NCI-H748 (cell line): ENCODE measurements around the gene PTPRN2.
"Not testable (repeated sequence)": the region's sequence is repeated elsewhere in the genome, so short reads cannot be mapped to it uniquely, and the experiment has no call there.

Source experiments
- DNase-seq: peaks from one replicate; lab custom pipeline; 2025; ENCODE audit not compliant: unreplicated experiment; lab: John Stamatoyannopoulos, UW

The PTPRN2 gene

DNA sequence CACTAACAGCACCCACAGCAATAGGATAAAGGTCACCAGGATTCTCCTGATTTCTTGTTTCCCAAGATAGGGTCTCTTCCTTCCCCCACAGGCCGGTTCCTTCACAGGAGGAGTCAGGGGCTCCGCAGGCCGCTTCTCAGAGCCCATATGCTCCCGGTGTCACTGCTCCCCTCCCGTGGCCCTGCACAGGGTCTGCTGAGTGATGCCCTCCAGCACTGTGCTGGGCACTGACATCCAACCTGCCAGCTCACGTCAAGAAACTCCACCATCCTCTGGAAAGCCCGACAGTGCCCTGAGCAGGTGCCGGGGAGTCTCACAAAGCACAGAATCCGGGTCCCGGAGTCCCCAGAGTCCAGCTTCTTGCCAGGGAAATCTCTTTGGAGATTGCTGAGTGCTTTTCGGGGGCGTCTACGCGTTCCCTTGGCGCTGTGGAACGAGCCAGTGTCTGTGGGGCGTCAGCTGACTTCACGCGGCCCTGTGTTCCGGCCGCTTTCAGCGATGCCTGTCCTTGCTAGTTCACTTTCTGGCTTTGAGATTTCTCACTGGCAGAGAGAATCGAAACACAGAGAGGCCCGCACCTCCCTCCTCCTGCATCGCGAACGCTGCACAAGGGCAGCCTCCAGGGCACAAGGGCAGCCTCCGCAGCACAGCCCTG is 683.3 kb downstream of the PTPRN2 start:
- DNase-seq: no peak

DNA sequence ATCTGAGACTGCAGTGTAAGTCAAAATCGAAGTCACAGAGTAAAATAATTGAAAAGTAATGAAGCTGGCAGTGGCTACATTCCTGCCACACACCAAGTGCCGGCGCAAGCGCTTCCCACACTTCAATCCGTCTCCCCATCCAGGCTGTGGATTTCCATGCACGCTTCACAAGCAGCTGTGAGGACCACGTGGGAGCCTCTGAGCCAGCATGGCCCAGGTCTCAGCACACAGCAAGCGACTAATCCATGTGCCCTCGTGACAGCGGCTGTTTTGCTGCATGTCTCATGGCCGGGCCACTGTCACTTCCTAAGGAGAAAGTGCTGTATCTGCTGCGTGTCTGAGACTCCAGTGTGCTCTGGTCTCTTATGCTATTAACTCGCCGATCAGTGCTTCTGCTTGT is 683.9 kb downstream of the PTPRN2 start:
- DNase-seq: no peak

DNA sequence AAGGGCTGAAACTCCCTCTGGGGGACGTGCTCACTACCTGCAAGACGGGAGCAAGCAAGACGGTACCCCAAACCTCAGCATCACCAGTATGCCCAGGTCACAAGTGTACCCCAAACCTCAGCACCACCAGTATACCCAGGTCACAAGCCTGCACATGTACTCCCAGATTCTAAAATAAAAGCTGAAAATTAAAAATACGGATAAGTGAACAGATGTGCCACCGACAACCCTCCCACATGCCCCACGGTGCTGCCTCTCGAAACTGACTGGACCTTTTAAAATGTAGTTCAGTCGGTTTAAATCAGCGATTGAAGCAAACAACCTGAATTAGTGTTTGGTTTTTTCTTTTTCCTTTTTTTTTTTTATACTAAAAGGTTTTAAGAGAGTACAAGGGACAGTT is 684.3 kb downstream of the PTPRN2 start:
- no peak for DNase-seq

DNA sequence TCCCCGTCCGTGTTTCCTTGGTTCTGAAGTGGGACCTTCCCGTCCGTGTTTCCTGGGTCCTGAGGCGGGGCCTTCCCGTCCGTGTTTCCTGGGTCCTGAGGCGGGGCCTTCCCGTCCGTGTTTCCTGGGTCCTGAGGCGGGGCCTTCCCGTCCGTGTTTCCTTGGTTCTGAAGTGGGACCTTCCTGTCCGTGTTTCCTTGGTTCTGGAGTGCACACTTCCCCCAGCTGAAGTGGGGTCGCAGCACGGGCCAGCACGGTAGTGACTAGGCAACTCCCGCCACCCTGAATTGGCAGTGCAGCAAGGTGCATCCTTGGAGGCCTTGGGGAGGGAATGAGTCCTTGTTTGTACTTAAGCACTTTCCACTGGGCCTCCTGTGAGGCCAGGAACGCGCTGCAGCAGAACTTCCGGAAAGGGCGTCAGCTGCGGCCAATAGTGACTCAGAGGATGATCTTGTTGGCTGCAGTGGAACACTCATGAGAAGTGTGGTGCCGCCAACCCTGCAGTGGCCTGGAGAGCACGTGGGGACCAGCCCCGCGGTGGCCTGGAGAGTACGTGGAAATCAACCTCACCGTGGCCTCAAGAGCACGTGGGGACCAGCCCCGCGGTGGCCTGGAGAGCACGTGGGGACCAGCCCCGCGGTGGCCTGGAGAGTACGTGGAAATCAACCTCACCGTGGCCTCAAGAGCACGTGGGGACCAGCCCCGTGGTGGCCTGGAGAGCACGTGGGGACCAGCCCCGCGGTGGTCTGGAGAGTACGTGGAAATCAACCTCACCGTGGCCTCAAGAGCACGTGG is 685.6 kb downstream of the PTPRN2 start:
- DNase-seq: not testable (repeated sequence)

DNA sequence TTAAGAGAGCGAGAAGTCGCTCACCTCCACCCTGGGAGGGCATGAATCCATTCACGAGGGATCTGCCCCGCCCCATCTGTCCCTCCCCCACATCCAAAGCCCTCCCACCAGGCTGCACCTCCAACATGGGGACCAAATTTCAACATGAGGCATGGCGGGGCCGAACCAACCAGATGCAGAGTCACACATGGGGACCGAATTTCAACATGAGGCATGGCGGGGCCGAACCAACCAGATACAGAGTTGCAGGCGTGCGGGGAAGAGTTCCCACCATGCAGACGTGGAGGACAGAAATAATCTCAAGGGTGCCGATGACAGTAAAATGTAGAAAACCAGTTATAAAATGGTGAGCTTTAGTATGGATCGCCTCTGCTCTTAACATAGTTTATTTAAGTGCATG is 686.5 kb downstream of the PTPRN2 start:
- DNase-seq: no peak

DNA sequence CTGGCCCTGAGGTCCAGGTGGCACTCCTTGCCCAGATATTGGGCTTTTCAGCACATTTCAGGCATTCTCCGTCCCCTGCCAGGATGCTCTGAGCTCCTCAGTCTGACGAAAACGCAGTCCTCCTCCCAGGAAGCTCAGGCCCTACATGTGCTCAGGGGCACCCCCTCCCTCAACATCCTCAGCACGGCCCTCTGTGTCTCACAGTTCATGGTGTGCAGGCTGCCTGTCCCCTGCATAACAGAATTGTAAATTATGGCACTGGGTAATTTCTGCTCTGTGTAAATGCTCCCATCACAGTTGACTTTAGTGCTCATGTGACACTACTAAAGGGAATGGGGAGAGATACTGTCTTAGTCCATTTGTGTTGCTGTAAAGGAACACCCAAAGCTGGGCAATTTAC is 687.1 kb downstream of the PTPRN2 start:
- DNase-seq: no peak

DNA sequence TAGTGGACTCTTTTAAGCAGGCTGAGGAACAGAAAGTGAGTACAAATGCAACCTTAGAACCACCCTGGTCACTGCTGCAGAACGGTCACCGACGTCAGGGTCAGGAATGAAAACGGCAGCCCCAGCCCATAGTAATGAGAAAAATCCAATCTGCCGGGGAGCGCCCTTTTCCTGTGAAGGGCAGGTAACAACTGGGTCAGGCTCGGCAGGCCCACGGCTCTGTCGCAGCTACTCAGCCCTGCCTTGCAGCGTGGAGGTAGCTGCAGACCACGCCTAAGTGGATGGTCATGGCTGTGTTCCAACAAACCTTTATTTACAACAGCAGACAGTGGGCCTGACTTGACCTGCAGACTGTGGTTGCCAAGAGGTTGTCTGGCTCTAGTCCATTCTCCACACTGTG is 687.6 kb downstream of the PTPRN2 start:
- DNase-seq: peak; percentile 75

DNA sequence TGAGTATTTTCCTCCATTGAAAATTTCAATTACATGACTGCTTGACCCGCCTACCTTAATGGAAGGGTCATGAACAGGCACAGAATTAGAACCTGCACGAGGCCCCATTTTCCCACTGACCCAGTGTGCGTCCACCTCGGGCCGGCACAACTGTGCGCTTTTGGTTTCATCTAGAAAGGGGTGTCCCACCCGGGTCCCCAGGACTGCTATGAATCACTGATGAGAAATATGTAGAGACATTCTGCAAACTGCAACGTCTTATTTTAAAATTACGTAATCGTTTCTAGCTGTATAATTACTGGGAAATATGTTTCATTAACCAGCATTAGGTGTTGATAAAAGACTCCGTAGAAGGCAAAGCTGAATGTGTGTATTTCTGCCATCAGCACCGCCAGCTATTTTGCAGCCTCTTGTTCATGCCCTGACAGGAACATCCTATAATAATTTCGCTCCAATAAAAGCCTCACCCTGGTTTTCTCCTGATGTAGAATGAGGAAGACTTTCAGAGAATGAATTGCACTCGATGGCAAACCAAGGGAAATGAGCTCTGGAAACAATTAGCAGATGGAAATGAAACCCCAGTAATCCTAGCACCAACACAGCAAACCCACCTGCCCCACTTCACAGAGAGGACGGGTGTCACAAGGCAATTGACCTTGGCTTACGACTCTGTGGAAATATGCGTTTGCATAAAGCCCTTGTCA is 688.7 kb downstream of the PTPRN2 start:
- DNase-seq: no peak

DNA sequence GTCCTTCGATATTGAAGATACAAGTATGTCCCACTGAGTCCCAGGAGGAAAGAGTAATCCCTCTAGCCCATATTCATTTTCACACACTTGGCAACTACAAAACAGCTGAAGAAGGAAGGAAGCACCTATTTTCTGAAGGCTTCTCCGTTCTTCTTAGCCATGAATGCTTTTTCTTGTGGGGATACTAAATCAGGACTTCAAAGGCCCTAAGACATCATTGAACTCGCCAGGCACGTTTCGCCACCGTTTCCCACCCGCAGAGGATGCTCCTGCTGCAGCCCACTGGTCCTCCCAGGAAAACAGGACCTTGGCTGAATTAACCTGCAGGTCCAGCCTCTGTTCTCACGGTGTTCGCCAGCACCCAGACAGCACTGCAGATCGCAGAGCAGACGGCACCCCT is 689.4 kb downstream of the PTPRN2 start:
- DNase-seq: no peak

DNA sequence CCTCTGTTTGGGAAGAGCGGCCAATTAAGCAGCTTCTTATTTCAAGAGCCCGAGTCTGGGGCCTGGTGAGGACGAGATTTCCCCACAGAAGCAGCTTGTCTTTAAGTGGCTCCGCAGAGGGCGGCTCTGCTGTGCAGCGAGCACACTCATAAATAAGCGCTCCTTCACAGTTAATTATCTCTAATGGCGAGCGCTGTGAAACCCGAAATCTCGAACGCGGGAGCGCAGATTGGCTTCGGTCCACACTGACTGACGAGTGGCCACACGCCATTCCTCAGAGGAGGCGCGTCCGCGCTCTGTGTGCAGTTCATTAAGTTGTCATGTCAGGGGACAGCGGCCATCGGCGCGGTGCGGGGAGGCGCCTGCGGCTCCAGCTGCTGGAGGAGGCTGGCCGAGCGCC is 689.9 kb downstream of the PTPRN2 start:
- peak; percentile 38 for DNase-seq

DNA sequence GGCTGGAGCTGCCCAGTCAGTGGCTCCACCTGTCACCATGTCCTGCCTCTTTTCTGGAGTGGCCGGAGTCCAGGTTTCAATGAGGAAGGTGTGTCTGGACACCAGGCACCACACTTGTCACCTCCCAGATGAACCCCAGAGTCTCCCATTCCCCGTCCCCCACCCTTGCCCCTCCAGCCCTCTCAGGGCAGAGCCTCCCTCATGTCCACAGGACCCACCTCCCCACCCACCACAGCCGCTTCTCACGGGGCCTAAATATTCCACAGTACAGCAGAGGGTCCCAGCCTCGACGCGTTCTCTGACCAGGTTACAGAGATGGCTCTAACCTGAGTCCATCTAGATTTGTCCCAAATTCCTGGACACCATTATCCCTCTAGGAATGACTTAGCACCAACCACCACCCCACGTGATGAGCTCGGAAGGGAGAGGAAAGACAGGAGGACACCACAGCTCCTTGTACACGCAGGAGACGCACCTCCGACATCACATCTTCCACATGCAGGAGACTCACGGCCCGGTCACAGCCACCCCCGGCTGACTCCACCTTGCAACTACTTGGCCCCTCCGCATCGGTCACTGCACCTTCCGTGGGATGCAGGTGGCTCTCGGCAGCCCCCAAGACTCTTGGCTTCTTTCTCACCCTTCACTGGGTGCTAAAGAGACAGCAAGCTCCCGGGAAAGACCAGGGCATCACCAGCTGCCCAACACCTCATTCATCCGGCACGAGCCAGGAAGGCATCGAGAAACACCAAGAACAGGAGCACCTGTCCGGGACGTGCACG is 690.7 kb downstream of the PTPRN2 start:
- no peak for DNase-seq

DNA sequence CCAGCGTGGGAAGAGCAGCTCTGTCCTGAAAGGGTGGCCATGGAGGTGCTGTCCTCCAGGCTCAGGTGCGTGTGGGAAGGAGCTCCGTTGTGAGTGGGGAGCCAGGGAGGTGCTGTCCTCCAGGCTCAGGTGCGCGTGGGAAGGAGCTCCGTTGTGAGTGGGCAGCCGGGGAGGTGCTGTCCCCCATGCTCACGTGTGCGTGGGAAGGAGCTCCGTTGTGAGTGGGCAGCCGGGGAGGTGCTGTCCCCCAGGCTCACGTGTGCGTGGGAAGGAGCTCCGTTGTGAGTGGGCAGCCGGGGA is 691.3 kb downstream of the PTPRN2 start:
- not testable (repeated sequence) for DNase-seq

DNA sequence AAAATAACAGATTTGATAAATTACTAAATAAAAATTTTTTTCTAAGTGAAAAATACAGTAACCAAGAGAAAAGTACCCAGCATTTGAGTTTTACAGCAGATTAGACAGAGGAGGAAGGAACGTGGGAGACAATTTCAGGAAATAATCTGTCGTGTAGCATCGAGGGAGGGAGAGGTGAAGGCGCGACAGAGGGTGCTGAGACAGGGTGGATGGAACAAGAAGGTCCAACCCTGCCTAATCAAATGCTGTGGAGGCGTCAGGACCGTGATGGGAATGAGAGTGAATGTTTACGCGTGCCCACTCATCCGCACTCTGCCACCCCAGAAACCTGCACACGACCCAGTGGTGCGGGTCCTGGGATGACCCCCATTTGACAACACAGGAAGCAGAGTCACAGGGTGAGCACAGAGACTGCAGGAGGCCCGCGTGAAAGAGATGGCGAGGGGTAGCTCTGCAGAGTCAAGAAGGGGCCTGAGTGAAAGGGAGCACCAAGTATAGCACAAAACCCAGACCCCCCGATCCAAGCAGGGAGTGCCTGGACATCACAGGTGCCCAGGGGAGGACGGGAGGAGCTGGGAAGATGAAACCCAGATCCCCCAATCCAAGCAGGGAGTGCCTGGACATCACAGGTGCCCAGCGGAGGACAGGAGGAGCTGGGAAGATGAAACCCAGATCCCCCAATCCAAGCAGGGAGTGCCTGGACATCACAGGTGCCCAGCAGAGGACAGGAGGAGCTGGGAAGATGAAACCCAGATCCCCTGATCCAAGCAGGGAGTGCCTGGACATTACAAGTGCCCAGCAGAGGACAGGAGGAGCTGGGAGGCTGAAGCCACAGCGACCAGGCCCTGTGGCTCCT is 691.9 kb downstream of the PTPRN2 start:
- no peak for DNase-seq

DNA sequence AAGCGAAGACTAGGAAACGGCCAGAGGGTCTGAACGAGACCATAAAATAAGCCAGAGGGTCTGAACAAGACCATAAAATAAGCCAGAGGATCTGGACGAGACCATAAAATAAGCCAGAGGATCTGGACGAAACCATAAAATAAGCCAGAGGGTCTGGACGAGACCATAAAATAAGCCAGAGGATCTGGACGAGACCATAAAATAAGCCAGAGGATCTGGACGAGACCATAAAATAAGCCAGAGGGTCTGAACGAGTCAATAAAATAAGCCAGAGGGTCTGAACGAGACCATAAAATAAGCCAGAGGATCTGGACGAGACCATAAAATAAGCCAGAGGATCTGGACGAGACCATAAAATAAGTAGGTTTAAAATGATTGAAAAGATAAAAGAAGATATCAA is 692.5 kb downstream of the PTPRN2 start:
- DNase-seq: not testable (repeated sequence)

DNA sequence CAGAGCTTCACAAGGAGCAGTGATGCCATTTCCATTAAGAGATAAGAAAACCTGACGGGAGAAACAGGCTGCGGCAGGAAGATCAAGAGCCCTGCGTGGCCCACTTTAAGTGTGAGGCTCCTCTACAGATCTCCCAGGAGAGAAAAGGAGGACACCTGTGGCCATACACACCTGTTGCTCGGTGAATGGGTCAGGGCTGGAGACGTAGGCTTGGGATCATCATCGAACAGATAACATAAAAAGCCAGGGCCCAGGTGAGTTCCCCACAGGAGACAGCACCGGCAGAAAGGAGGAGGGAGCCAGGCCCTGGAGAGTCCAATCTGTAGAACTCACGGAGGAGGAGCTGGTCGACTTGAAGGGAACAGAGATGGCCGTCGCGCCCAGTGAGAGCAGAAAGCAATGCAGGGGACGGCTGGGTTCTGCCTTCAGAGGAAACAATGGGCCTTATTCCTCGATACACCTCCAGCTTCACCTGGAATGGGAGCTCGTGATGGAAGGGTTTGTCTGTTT is 694.0 kb downstream of the PTPRN2 start:
- no peak for DNase-seq

DNA sequence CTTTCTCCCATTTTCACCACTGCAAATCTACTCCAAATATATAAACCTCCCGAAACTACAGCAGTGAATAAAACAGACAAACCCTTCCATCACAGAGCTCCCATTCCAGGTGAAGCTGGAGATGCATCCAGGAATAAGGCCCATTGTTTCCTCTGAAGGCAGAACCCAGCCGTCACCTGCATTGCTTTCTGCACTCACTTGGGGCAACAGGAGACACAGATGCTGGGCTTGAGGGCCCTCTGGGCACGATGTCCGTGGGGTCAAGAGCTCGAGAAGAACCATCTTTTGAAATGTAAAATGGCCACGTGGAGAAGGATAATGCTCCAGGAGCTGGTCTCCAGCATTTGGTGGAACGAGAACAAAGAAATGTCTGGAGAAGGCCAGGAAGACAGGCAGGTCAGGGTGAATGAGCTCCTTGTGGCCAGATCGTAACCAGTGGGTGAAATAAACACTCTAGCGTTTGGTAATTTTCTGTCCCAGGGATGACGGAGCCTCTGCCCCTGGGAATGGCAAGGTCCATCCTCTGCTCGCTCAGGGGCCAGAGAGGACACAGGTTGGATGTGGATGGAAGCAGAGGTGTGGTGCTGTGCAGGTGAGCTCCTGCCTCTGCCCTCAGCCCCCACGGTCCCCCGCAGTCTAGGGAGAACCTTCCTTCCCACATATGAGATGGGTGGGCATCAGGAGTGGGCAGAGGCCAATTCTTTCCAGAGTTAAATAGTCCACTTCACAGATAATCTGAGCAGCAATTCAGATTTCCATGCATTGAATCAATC is 694.7 kb downstream of the PTPRN2 start:
- DNase-seq: no peak

DNA sequence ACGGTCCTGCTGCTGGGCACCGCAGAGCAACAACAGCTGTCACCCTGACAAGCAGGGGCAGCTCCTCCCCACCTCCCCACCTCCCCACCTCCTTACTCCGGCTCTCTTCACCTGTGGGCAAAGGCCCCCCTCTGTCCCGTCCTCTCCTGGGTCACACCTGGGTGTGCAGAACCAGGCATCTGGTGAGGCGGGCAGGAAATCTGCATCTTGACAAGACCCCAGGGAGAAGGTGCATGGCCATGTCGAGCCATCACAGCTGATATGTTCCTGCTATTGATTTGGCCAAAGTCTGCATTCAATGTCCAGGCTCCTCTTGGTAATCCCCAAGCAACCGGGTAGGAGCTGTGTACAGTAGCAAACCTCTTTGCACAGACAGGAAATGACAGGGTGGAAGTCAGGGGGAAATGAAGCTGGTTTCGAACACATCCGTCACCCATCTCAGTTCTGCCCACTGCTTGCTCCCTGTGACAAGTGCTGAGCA is 696.7 kb downstream of the PTPRN2 start:
- no peak for DNase-seq

DNA sequence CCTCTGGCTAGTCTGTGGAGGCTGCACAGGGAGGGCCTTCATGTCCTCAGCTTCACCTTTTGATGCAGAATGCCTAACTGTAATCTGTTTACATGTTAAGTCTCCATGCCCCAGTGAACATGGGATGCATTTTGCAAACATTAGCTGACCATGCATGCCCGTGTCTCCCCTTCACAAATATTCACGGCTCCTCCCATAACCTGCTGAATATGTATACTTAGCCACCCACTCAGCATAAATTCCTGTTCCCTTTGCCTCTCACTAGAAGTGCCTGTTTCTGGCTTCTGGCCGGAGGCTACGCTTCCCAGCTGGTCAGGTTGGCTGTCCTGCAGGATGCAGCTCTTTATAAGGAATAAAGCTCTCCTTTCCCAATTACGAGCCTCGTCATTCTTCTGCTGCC is 698.1 kb downstream of the PTPRN2 start:
- DNase-seq: no peak

DNA sequence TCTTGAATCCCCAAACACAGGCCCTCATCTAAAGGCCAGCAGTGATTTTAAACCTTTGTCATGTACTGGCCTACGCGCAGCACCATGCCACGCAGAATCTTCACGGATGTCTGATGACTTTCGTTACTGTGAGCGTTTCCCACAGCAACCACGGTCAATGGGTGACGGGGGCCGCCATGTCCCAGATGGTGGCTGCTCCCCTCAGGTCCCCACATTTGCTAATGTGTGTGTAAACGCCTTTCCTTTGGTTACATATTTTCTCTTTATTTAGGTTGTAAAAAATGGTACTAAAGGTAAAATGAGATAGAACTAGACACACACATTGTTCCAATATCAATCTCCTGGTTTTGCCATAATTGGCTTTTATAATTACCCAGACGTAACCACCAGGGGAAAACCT is 699.0 kb downstream of the PTPRN2 start:
- no peak for DNase-seq

DNA sequence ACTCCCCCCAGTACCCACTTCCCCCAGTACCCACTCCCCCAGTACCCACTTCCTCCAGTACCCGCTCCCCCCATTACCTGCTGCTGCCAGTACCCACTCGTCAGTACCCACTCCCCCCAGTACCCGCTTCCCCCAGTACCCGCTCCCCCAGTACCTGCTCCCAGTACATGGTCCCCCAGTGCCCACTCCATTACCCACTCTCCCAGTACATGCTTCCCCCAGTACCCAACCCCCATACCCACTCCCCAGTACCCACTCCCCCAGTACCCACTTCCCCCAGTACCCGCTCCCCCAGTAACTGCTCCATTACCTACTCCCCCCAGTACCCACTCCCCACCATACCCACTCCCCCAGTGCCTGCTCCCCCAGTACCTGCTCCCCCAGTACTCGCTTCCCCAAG is 700.2 kb downstream of the PTPRN2 start:
- DNase-seq: no peak
